Measurements from ENCODE around the gene PDSS2.

DNA sequence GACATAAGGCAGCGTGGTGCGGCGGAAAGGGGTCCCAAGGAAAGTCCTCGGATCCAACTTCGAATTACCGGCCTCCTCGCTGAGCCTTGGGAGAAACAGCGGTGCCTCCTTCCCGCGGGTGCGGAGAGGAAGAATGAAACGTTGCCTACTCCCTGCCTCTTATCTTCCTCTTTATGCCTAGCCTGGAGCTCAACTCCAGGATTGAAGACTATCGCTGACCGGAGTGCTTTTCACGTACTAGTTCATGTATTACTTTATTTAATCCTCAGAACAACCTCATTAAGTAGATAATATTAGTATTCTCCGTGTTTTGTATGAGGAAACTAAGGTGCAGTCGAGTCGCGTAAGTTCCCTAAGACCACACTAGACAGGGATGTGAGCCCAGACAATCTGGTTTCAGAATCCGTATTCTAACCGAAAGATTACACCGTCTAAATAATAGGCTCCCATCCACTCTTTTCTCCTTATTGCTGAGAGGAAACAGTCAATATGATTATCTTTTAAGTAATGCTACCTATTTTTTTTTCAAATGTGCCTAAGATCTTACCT lies 793 bp upstream of the PDSS2 start:
- TF ChIP-seq, protein P1, sequence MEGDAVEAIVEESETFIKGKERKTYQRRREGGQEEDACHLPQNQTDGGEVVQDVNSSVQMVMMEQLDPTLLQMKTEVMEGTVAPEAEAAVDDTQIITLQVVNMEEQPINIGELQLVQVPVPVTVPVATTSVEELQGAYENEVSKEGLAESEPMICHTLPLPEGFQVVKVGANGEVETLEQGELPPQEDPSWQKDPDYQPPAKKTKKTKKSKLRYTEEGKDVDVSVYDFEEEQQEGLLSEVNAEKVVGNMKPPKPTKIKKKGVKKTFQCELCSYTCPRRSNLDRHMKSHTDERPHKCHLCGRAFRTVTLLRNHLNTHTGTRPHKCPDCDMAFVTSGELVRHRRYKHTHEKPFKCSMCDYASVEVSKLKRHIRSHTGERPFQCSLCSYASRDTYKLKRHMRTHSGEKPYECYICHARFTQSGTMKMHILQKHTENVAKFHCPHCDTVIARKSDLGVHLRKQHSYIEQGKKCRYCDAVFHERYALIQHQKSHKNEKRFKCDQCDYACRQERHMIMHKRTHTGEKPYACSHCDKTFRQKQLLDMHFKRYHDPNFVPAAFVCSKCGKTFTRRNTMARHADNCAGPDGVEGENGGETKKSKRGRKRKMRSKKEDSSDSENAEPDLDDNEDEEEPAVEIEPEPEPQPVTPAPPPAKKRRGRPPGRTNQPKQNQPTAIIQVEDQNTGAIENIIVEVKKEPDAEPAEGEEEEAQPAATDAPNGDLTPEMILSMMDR (IDR thresholded peaks at IDR 0.05) = no peak
- TF ChIP-seq EZH2phosphoT487 (IDR thresholded peaks at IDR 0.05; ENCODE audit: borderline replicate concordance, low read depth) = no peak
